GM18870 (cell line): ENCODE measurements around the gene CCDC150.
"Not testable (repeated sequence)": the region's sequence is repeated elsewhere in the genome, so short reads cannot be mapped to it uniquely, and the experiment has no call there.

ENCODE experiments used
- ATAC-seq: cut with Tn5 transposase; IDR thresholded peaks from one replicate; pipeline ENCODE4 v1.9.1; 2021; ENCODE audit warnings: moderate library complexity; ENCODE audit not compliant: unreplicated experiment

Gene CCDC150

GRCh38 chr2:196630531-196630930 lies 9.0 kb upstream of the CCDC150 start:
- ATAC-seq: no peak

- no peak for ATAC-seq
Measured at GRCh38 chr2:196635156-196635555, 4.4 kb upstream of the CCDC150 start.

GRCh38 chr2:196638765-196639164 lies 750 bp upstream of the CCDC150 start:
- no peak for ATAC-seq

- no peak for ATAC-seq
Measured at GRCh38 chr2:196640031-196640548, 575 bp downstream of the CCDC150 start.

GRCh38 chr2:196649202-196649601 lies 9.7 kb downstream of the CCDC150 start:
- no peak for ATAC-seq

- ATAC-seq: no peak
Measured at GRCh38 chr2:196651387-196652094, 12.0 kb downstream of the CCDC150 start.

GRCh38 chr2:196652869-196653268 lies 13.4 kb downstream of the CCDC150 start:
- no peak for ATAC-seq

GRCh38 chr2:196653843-196654242 lies 14.3 kb downstream of the CCDC150 start:
- no peak for ATAC-seq

GRCh38 chr2:196655761-196656160 lies 16.2 kb downstream of the CCDC150 start:
- no peak for ATAC-seq

GRCh38 chr2:196657333-196657732 lies 17.8 kb downstream of the CCDC150 start:
- ATAC-seq: no peak

- ATAC-seq: no peak
Measured at GRCh38 chr2:196659844-196660243, 20.3 kb downstream of the CCDC150 start.

GRCh38 chr2:196660244-196660643 lies 20.7 kb downstream of the CCDC150 start:
- no peak for ATAC-seq

- no peak for ATAC-seq
Measured at GRCh38 chr2:196670342-196670741, 30.8 kb downstream of the CCDC150 start.

- ATAC-seq: no peak
Measured at GRCh38 chr2:196675963-196676362, 36.4 kb downstream of the CCDC150 start.

- ATAC-seq: no peak
Measured at GRCh38 chr2:196677404-196677803, 37.9 kb downstream of the CCDC150 start.

GRCh38 chr2:196679368-196679767 lies 39.9 kb downstream of the CCDC150 start:
- no peak for ATAC-seq

GRCh38 chr2:196681510-196681909 lies 42.0 kb downstream of the CCDC150 start:
- no peak for ATAC-seq

- no peak for ATAC-seq
Measured at GRCh38 chr2:196685792-196686191, 46.3 kb downstream of the CCDC150 start.

- ATAC-seq: not testable (repeated sequence)
Measured at GRCh38 chr2:196686737-196687136, 47.2 kb downstream of the CCDC150 start.

- no peak for ATAC-seq
Measured at GRCh38 chr2:196696423-196697079, 57.0 kb downstream of the CCDC150 start.

- peak; percentile 62 for ATAC-seq
Measured at GRCh38 chr2:196697825-196698224, 58.3 kb downstream of the CCDC150 start.

- no peak for ATAC-seq
Measured at GRCh38 chr2:196702641-196703040, 63.1 kb downstream of the CCDC150 start.
